Testis (tissue), 2 donors: Measurements from ENCODE around the gene FOCAD.

ENCODE experiments used
- POLR2A ChIP-seq: fragments of 450-650 bp; IDR thresholded peaks from one replicate; pipeline ENCODE4 v1.6.1; 2017; ENCODE audit warnings: antibody characterized with exemption, mild to moderate bottlenecking, moderate library complexity
- TF ChIP-seq, protein P1 (sequence below), 3 experiments: fragments of 450-650 bp in 2 of 3; fragments of 200-600 bp in 1 of 3; sonication (generic) in 1 of 3; IDR thresholded peaks; one replicate each; pipeline ENCODE4 v1.5.1; 2016 to 2019; ENCODE audit warnings: antibody characterized with exemption in 3 of 3, mild to moderate bottlenecking in 2 of 3, moderate library complexity in 1 of 3

GRCh38 chr9:20742833-20743232, 58.8 kb downstream of the FOCAD start:
- TF ChIP-seq, protein P1, sequence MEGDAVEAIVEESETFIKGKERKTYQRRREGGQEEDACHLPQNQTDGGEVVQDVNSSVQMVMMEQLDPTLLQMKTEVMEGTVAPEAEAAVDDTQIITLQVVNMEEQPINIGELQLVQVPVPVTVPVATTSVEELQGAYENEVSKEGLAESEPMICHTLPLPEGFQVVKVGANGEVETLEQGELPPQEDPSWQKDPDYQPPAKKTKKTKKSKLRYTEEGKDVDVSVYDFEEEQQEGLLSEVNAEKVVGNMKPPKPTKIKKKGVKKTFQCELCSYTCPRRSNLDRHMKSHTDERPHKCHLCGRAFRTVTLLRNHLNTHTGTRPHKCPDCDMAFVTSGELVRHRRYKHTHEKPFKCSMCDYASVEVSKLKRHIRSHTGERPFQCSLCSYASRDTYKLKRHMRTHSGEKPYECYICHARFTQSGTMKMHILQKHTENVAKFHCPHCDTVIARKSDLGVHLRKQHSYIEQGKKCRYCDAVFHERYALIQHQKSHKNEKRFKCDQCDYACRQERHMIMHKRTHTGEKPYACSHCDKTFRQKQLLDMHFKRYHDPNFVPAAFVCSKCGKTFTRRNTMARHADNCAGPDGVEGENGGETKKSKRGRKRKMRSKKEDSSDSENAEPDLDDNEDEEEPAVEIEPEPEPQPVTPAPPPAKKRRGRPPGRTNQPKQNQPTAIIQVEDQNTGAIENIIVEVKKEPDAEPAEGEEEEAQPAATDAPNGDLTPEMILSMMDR (IDR thresholded peaks at IDR 0.05), result no peak
- TF ChIP-seq POLR2A, result no peak
